Measurements from ENCODE around the gene MEIOSIN. TPM values are rescaled to one million over a fixed set of nuclear protein-coding genes. Genes with fewer than 3 reads are reported as not detected.

Gene MEIOSIN
- total and polyA plus RNA-seq, 2 of the 13 experiments (the other 11 are each of a cell fraction or from before 2014, with no cell fraction given): not detected

DNA sequence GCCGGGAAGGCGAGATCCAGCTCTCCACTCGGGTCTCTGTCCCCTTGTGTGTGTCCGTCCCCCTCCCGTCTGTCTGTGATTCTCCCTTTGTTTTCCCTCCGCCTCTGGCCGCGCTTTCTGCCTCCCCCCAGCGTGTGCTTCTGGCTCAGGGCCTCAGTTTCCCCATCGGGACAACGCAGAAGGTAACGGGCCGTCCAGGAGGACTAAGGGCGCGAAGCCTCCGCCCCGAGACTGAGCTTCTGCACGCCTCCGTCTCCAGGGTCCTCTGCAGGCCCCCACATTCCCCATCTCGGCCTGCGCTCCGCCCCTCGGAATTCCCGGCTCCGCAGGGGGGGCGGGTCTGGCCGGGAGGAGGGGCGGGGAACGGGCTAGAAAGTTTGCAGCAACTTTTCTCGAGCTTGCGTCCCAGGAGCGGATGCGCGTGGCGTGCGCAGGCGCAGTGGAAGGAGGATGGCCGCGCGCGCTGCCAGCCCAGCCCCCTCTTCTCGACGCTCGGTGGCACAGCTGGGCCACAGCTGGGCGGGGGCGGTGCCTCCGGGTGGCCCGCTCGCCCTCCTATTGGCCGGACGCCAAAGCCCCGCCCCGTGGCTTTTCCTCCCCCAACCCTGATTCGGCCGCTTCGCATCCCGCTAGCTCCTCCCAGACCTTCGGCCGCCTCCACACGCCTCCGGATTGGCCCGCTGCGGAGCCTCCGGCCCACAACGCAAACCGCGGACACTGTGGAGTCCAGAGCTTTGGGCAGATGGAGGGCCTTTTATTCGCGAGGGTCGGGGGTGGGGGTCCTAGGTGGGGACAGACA, 35.9 kb downstream of the MEIOSIN start, which contains the start of gene SIX5 (continued):
- TF ChIP-seq, protein P1, sequence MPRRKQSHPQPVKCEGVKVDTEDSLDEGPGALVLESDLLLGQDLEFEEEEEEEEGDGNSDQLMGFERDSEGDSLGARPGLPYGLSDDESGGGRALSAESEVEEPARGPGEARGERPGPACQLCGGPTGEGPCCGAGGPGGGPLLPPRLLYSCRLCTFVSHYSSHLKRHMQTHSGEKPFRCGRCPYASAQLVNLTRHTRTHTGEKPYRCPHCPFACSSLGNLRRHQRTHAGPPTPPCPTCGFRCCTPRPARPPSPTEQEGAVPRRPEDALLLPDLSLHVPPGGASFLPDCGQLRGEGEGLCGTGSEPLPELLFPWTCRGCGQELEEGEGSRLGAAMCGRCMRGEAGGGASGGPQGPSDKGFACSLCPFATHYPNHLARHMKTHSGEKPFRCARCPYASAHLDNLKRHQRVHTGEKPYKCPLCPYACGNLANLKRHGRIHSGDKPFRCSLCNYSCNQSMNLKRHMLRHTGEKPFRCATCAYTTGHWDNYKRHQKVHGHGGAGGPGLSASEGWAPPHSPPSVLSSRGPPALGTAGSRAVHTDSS (CRISPR knock-in tag; conservative IDR thresholded peaks at IDR 0.05): no peak
- TF ChIP-seq, protein P2, sequence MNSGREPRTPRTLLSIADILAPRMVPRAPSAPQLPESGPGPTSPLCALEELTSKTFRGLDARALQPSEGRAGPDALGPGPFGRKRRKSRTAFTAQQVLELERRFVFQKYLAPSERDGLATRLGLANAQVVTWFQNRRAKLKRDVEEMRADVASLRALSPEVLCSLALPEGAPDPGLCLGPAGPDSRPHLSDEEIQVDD (CRISPR knock-in tag; IDR thresholded peaks at IDR 0.05; ENCODE audit: borderline replicate concordance): peak; percentile 49; the same call in 1 of the 2 replicates
- TF ChIP-seq ARNTL (CRISPR knock-in tag; IDR thresholded peaks at IDR 0.05) (no peak), MXI1 (IDR thresholded peaks at IDR 0.05; ENCODE audit: borderline replicate concordance, low read depth, low read length) (peak; percentile 56; the same call in 1 of the 3 replicates), HMG20B (CRISPR knock-in tag; conservative IDR thresholded peaks at IDR 0.05) (peak; percentile 39; the same call in 1 of the 2 replicates), RFXANK (CRISPR knock-in tag; IDR thresholded peaks at IDR 0.05) (0 out of 2 replicates have a peak, but pooled peaks have one; percentile 60), CEBPG (CRISPR knock-in tag; IDR thresholded peaks at IDR 0.05) (peak; percentile 72), TCF7 (IDR thresholded peaks at IDR 0.05; ENCODE audit: low read depth) (no peak), PHB2 (IDR thresholded peaks at IDR 0.05; ENCODE audit: partially characterized antibody) (no peak), ZNF724P (CRISPR knock-in tag; IDR thresholded peaks at IDR 0.05; ENCODE audit: borderline replicate concordance) (no peak), KDM3A (CRISPR knock-in tag; IDR thresholded peaks at IDR 0.05; ENCODE audit: low read depth) (no peak; the same call in 1 of the 2 replicates), NFKBIZ (CRISPR knock-in tag; IDR thresholded peaks at IDR 0.05) (0 out of 2 replicates have a peak, but pooled peaks have one; percentile 79), ZNF768 (CRISPR knock-in tag; IDR thresholded peaks at IDR 0.05) (no peak), ZNF251 (CRISPR knock-in tag; IDR thresholded peaks at IDR 0.05) (no peak)
- TF ChIP-seq, protein P3, sequence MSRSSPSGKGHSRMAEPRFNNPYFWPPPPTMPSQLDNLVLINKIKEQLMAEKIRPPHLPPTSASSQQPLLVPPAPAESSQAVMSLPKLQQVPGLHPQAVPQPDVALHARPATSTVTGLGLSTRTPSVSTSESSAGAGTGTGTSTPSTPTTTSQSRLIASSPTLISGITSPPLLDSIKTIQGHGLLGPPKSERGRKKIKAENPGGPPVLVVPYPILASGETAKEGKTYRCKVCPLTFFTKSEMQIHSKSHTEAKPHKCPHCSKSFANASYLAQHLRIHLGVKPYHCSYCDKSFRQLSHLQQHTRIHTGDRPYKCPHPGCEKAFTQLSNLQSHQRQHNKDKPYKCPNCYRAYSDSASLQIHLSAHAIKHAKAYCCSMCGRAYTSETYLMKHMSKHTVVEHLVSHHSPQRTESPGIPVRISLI (CRISPR knock-in tag; IDR thresholded peaks at IDR 0.05; ENCODE audit: borderline replicate concordance): no peak; the same call in 1 of the 2 replicates
- TF ChIP-seq, protein P4, sequence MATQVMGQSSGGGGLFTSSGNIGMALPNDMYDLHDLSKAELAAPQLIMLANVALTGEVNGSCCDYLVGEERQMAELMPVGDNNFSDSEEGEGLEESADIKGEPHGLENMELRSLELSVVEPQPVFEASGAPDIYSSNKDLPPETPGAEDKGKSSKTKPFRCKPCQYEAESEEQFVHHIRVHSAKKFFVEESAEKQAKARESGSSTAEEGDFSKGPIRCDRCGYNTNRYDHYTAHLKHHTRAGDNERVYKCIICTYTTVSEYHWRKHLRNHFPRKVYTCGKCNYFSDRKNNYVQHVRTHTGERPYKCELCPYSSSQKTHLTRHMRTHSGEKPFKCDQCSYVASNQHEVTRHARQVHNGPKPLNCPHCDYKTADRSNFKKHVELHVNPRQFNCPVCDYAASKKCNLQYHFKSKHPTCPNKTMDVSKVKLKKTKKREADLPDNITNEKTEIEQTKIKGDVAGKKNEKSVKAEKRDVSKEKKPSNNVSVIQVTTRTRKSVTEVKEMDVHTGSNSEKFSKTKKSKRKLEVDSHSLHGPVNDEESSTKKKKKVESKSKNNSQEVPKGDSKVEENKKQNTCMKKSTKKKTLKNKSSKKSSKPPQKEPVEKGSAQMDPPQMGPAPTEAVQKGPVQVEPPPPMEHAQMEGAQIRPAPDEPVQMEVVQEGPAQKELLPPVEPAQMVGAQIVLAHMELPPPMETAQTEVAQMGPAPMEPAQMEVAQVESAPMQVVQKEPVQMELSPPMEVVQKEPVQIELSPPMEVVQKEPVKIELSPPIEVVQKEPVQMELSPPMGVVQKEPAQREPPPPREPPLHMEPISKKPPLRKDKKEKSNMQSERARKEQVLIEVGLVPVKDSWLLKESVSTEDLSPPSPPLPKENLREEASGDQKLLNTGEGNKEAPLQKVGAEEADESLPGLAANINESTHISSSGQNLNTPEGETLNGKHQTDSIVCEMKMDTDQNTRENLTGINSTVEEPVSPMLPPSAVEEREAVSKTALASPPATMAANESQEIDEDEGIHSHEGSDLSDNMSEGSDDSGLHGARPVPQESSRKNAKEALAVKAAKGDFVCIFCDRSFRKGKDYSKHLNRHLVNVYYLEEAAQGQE (IDR thresholded peaks at IDR 0.05; ENCODE audit: borderline replicate concordance in 1 of 2, low read depth in 1 of 2, low read length in 2 of 2): peak in 1 of 2 experiments; percentile 33; a peak in 1 of 4 replicates
- TF ChIP-seq, protein P5, sequence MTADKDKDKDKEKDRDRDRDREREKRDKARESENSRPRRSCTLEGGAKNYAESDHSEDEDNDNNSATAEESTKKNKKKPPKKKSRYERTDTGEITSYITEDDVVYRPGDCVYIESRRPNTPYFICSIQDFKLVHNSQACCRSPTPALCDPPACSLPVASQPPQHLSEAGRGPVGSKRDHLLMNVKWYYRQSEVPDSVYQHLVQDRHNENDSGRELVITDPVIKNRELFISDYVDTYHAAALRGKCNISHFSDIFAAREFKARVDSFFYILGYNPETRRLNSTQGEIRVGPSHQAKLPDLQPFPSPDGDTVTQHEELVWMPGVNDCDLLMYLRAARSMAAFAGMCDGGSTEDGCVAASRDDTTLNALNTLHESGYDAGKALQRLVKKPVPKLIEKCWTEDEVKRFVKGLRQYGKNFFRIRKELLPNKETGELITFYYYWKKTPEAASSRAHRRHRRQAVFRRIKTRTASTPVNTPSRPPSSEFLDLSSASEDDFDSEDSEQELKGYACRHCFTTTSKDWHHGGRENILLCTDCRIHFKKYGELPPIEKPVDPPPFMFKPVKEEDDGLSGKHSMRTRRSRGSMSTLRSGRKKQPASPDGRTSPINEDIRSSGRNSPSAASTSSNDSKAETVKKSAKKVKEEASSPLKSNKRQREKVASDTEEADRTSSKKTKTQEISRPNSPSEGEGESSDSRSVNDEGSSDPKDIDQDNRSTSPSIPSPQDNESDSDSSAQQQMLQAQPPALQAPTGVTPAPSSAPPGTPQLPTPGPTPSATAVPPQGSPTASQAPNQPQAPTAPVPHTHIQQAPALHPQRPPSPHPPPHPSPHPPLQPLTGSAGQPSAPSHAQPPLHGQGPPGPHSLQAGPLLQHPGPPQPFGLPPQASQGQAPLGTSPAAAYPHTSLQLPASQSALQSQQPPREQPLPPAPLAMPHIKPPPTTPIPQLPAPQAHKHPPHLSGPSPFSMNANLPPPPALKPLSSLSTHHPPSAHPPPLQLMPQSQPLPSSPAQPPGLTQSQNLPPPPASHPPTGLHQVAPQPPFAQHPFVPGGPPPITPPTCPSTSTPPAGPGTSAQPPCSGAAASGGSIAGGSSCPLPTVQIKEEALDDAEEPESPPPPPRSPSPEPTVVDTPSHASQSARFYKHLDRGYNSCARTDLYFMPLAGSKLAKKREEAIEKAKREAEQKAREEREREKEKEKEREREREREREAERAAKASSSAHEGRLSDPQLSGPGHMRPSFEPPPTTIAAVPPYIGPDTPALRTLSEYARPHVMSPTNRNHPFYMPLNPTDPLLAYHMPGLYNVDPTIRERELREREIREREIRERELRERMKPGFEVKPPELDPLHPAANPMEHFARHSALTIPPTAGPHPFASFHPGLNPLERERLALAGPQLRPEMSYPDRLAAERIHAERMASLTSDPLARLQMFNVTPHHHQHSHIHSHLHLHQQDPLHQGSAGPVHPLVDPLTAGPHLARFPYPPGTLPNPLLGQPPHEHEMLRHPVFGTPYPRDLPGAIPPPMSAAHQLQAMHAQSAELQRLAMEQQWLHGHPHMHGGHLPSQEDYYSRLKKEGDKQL (CRISPR knock-in tag; IDR thresholded peaks at IDR 0.05; ENCODE audit: low read depth): no peak

Data from HepG2 (cell line).